Uterus (tissue), 4 donors: ENCODE data around the gene BTK. TPM values are rescaled to one million over a fixed set of nuclear protein-coding genes. Genes with fewer than 3 reads are reported as not detected.
A peak's percentile ranks its signal among the peaks of the same experiment; 100 is the strongest.

Experiments
- DNase-seq, 2 donors: peaks; one replicate each; pipeline ENCODE4 v3.0.0-alpha.2; 2019 to 2020
- H3K27ac ChIP-seq, 2 donors: fragments of 200-600 bp; sonication (generic); 1 replicate in 1 of 2; 2 replicates in 1 of 2; pipeline ENCODE4 v1.5.1; 2016 to 2018
- H3K27me3 ChIP-seq, 2 donors: fragments of 200-600 bp; sonication (generic); one replicate each; pipeline ENCODE4 v1.5.1; 2018 to 2019; ENCODE audit warnings: control low read depth in 1 of 2
- H3K36me3 ChIP-seq, 2 donors: fragments of 200-600 bp; sonication (generic); one replicate each; pipeline ENCODE4 v1.5.1; 2019; ENCODE audit warnings: control low read depth in 1 of 2
- H3K4me1 ChIP-seq, 2 donors: fragments of 200-600 bp; sonication (generic); one replicate each; pipeline ENCODE4 v1.5.1; 2018 to 2019; ENCODE audit warnings: control low read depth in 1 of 2
- H3K4me3 ChIP-seq, 2 donors: fragments of 200-600 bp; sonication (generic); 1 replicate in 1 of 2; 2 replicates in 1 of 2; pipeline ENCODE4 v1.5.1; 2018 to 2019; ENCODE audit warnings: mild to moderate bottlenecking in 1 of 2
- H3K9me3 ChIP-seq, 2 donors: fragments of 200-600 bp; sonication (generic); one replicate each; pipeline ENCODE4 v1.5.1; 2019; ENCODE audit warnings: control low read depth in 1 of 2
- CTCF ChIP-seq, 4 experiments: fragments of 200-600 bp in 2 of 4; fragments of 450-650 bp in 2 of 4; sonication (generic) in 2 of 4; IDR thresholded peaks; one replicate each; pipeline ENCODE4 v1.5.1; 2016 to 2019; ENCODE audit warnings: antibody characterized with exemption in 4 of 4, mild to moderate bottlenecking in 2 of 4, moderate library complexity in 1 of 4
- POLR2A ChIP-seq, 2 donors: fragments of 450-650 bp; IDR thresholded peaks; one replicate each; pipeline ENCODE4 v1.6.1; 2016; ENCODE audit warnings: antibody characterized with exemption in 2 of 2, mild to moderate bottlenecking in 1 of 2, moderate library complexity in 1 of 2
- intact Hi-C: fragments of 100-400 bp; cut with DNase I; formaldehyde crosslinking; loops from one replicate; pipeline ENCODE4 v1.15.1; 2023; ENCODE audit warnings: low total_unique reads
- total RNA-seq, 4 donors: library from RNA; depleted of rRNA in 3 of 4; stranded (reverse); fragments of >200 nt in 3 of 4; gene quantifications; one replicate each; pipeline versions ENCODE4 v1.1.0 to v1.2.4, GENCODE V29; 2014 to 2023
- donor health status: DM: yes; HTN: yes; CAD: no.

BTK gene
- total RNA-seq, 4 donors from 2014 or later, result 1.2 to 5.9 (median 2.5) TPM

DNA sequence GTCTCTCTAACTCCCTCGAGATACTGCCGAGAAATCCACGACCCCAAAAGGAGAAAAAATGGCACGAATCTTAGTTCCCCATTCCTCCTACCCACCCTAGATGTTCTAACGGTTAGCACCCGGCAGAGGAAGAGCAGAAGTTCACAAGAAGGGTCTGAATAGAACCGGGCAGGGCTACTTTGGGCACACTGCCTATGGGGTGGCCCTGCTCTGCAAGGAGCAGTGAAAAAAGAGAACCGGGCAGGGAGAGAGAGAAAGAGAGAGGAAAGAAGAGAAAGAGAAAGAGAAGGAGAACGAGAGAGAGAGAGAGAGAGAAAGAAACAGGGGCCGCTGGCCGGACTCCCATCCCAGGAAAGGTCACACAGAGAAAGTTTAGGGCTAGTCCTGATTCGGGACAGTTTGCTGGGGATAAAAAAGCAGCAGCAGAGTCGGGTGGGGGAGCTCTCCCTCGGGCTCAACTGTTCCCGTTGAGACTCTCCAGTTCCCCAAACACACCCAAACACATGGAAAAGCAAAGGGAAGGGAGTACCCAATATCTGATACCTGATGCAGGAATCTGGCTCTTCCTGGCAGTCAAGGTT is 21.3 kb upstream of the BTK start:
- Histone ChIP-seq H3K4me3 (peak overlapping the region; percentile 51 to 55), H3K9me3 (no peaks in the 10 kb centered on the region), H3K36me3 (no peaks in the 10 kb centered on the region), H3K27ac (peak overlapping the region; percentile 93 to 97), H3K4me1 (no peaks in the 10 kb centered on the region), H3K27me3 (no peaks in the 10 kb centered on the region)
- intact Hi-C loops, result no loop called here
- no peak for TF ChIP-seq CTCF (IDR thresholded peaks at IDR 0.05)
- TF ChIP-seq POLR2A (IDR thresholded peaks at IDR 0.05), result no peak
- DNase-seq, result no peak

DNA sequence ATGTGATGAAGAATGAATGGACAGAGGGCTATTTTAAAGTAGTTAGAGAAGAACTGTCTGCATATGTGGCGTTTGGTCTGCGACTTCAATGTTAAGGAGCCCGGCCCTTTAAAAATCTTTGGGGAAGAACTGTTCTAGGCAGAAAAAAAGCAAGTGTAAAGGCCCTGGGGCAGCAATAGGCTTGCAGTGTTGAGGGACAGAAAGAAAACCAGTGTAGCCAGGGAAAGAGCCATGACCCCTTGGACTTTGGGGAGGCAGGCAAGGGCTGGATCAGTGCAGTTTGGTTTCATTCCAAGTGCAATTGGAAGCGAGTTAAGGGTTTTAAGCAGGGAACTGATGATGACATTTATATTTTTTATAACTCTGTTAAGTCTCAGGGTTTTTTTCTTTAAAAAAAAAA is 13.8 kb upstream of the BTK start:
- no peak overlapping the region for H3K27ac ChIP-seq
- H3K36me3 ChIP-seq, result no peaks in the 10 kb centered on the region
- no peaks in the 10 kb centered on the region for H3K4me1 ChIP-seq
- DNase-seq, result no peak
- no peak overlapping the region for H3K4me3 ChIP-seq
- no peaks in the 10 kb centered on the region for H3K27me3 ChIP-seq
- no peaks in the 10 kb centered on the region for H3K9me3 ChIP-seq
- no peak for TF ChIP-seq POLR2A (IDR thresholded peaks at IDR 0.05)
- no peak for TF ChIP-seq CTCF (IDR thresholded peaks at IDR 0.05)
- intact Hi-C loops, result no loop called here

DNA sequence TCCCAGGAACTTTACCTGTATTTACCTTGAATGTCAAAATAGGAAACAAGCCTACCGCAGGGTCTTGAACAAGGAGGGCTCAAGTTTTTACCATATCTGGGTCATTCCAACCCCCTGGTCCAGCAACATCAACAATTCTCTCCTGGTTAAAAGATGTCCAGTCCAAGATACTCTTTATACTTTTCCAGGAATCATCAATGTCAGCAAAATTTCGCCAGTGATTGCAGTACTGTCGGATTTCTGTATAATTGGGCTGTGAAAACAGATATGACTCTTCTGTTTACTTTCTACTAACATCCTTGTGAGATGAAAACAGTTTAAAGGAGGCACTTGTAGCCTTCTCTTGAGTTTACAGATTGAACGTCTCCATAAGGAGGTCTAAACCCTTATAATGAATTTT is 12.7 kb upstream of the BTK start:
- no peak for DNase-seq

DNA sequence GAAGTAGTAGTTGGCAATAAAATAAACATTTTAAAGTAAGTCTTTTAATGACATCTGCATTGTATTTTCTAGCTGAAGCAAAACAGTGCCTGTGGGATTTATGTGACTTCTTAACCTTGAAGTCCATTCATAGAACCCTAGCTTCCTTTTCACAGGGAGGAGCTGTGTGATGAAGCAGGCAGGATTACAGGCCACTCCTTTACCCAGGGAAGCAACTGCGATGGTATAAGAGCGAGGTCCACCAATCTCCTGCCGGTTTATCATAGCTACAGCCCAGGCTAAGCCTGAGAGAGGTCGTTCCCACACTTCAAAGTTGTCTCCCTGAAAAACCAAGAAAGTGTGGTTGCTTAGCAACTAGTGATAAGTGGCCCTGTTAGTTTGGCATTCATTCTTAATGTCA is 11.8 kb upstream of the BTK start:
- Histone ChIP-seq H3K4me1 (no peaks in the 10 kb centered on the region), H3K27ac (no peak overlapping the region), H3K36me3 (no peaks in the 10 kb centered on the region), H3K27me3 (no peaks in the 10 kb centered on the region), H3K9me3 (no peaks in the 10 kb centered on the region), H3K4me3 (no peak overlapping the region)
- no peak for DNase-seq
- intact Hi-C loops, result no loop called here
- TF ChIP-seq CTCF (IDR thresholded peaks at IDR 0.05) (no peak), POLR2A (IDR thresholded peaks at IDR 0.05) (no peak)

More for the DNA sequence above, 12.7 kb upstream of the BTK start:
- no peak for TF ChIP-seq CTCF (IDR thresholded peaks at IDR 0.05)
- TF ChIP-seq POLR2A (IDR thresholded peaks at IDR 0.05), result no peak
- H3K27ac ChIP-seq, result no peak overlapping the region
- no peaks in the 10 kb centered on the region for H3K9me3 ChIP-seq
- H3K4me1 ChIP-seq, result no peaks in the 10 kb centered on the region
- intact Hi-C loops, result no loop called here
- no peaks in the 10 kb centered on the region for H3K36me3 ChIP-seq
- H3K4me3 ChIP-seq, result no peak overlapping the region
- no peaks in the 10 kb centered on the region for H3K27me3 ChIP-seq

DNA sequence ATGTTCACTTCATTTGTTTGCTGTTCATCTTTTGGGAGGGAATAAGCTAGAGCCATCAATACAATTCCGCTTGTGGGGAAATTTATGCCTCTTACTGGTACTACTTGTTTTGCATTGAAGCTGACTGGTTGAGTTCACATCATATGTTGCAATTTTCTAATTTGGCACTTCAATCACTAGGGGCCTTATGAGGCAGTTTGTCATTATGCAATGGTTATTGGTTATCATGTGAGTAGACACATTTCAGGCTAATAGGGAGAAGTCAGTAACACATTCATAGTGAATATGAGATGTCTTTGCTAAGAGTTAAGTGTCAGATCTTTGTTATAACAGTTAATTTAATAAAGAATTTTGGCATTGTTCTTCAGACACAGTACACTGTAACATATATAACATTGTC is 9.8 kb upstream of the BTK start:
- intact Hi-C loops, result no loop called here

More for the DNA sequence above, 9.8 kb upstream of the BTK start:
- Histone ChIP-seq H3K9me3 (no peaks in the 10 kb centered on the region), H3K36me3 (no peaks in the 10 kb centered on the region), H3K27ac (no peak overlapping the region), H3K4me1 (no peaks in the 10 kb centered on the region), H3K4me3 (no peak overlapping the region), H3K27me3 (no peaks in the 10 kb centered on the region)
- TF ChIP-seq CTCF (IDR thresholded peaks at IDR 0.05), result no peak
- no peak for TF ChIP-seq POLR2A (IDR thresholded peaks at IDR 0.05)
- DNase-seq, result no peak
